Stimulated activated naive CD8-positive, alpha-beta T cell treated with anti-CD3 and anti-CD28 coated beads, Interleukin-15, Interleukin-2, amounts not matched to agents 100 ng/mL and 50 ng/mL, for 24 hours (primary cell): ENCODE data around the gene CDYL.

Experiments used
- H3K27ac Mint-ChIP-seq: one replicate; pipeline ENCODE4 v1.8.0; 2021; ENCODE audit warnings: mild to moderate bottlenecking, mixed read lengths
- H3K27me3 Mint-ChIP-seq: one replicate; pipeline ENCODE4 v1.8.0; 2021; ENCODE audit warnings: mixed read lengths
- H3K36me3 Mint-ChIP-seq: one replicate; pipeline ENCODE4 v1.8.0; 2021; ENCODE audit warnings: low read depth, mixed read lengths
- H3K4me1 Mint-ChIP-seq: one replicate; pipeline ENCODE4 v1.8.0; 2021; ENCODE audit warnings: low read depth, mixed read lengths
- H3K4me3 Mint-ChIP-seq: one replicate; pipeline ENCODE4 v1.8.0; 2021; ENCODE audit warnings: mild to moderate bottlenecking, mixed read lengths
- H3K9me3 Mint-ChIP-seq: one replicate; pipeline ENCODE4 v1.8.0; 2021; ENCODE audit warnings: mixed read lengths

CDYL gene

GRCh38 chr6:4756247-4756646 is 20.0 kb upstream of the CDYL start:
- Mint-ChIP-seq H3K36me3 (no peaks in the 10 kb centered on the region), H3K27ac (no peak overlapping the region), H3K9me3 (no peaks in the 10 kb centered on the region), H3K4me1 (no peaks in the 10 kb centered on the region), H3K27me3 (peaks cover 23% of the 10 kb centered on the region), H3K4me3 (no peak overlapping the region)

GRCh38 chr6:4759997-4760396 is 16.2 kb upstream of the CDYL start:
- H3K4me1 Mint-ChIP-seq = no peaks in the 10 kb centered on the region
- peaks cover 9% of the 10 kb centered on the region for H3K36me3 Mint-ChIP-seq
- peaks cover 36% of the 10 kb centered on the region for H3K27me3 Mint-ChIP-seq
- no peak overlapping the region for H3K27ac Mint-ChIP-seq
- no peak overlapping the region for H3K4me3 Mint-ChIP-seq
- peaks cover 16% of the 10 kb centered on the region for H3K9me3 Mint-ChIP-seq

GRCh38 chr6:4760773-4761172 is 15.4 kb upstream of the CDYL start:
- Mint-ChIP-seq H3K4me1 (no peaks in the 10 kb centered on the region), H3K4me3 (no peak overlapping the region), H3K27me3 (peaks cover 35% of the 10 kb centered on the region), H3K9me3 (peaks cover 16% of the 10 kb centered on the region), H3K27ac (no peak overlapping the region), H3K36me3 (peaks cover 9% of the 10 kb centered on the region)

DNA sequence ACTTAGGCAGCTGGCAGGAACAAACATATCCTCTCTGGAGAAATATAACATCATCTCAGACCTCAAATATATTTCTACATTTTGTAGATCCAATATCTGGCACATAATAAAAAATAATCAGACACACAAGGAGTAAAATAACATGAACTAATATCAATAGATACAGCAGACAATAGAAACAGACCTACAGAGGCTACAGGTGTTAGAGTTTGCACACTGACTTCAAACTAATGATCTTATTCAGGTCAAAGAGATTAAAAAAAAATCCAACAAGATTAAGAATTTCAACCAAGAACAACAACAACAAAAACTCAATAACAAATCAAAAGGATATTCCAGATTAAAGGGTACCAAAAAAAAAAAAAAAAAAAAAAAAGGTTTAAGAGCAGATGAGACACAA is 13.9 kb upstream of the CDYL start:
- Mint-ChIP-seq H3K36me3 (peaks cover 9% of the 10 kb centered on the region), H3K27ac (no peak overlapping the region), H3K4me1 (no peaks in the 10 kb centered on the region), H3K4me3 (no peak overlapping the region), H3K27me3 (peaks cover 27% of the 10 kb centered on the region), H3K9me3 (peaks cover 16% of the 10 kb centered on the region)

DNA sequence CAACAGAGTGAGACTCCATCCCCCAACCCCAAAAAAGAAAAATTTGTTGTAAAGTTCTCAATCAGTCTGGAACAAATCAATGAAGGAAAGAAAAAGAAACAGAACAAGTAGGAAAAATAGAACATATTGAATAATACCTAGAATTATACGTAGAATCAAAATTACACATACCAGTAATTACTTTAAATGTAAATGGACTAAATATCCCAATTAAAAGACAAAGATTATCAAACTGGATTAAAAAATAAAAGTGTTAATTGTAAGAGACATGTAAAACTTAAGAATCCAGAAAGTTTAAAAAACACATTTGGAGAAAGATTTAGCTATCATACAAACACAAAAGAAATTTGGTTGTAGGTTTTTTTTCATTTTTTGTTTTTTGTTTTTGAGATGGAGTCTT is 12.3 kb upstream of the CDYL start:
- Mint-ChIP-seq H3K4me1 (no peaks in the 10 kb centered on the region), H3K27ac (no peak overlapping the region), H3K36me3 (peaks cover 9% of the 10 kb centered on the region), H3K4me3 (no peak overlapping the region), H3K9me3 (peaks cover 16% of the 10 kb centered on the region), H3K27me3 (peaks cover 27% of the 10 kb centered on the region)

- Mint-ChIP-seq H3K27me3 (peaks cover 9% of the 10 kb centered on the region), H3K4me1 (peaks cover 12% of the 10 kb centered on the region), H3K9me3 (peaks cover 8% of the 10 kb centered on the region), H3K27ac (no peak overlapping the region), H3K36me3 (no peaks in the 10 kb centered on the region), H3K4me3 (no peak overlapping the region)
These were observed 7.4 kb upstream of the CDYL start for GRCh38 chr6:4768815-4769214.

- Mint-ChIP-seq H3K36me3 (peaks cover 7% of the 10 kb centered on the region), H3K27me3 (peaks cover 16% of the 10 kb centered on the region), H3K4me3 (no peak overlapping the region), H3K4me1 (peaks cover 32% of the 10 kb centered on the region), H3K9me3 (peaks cover 4% of the 10 kb centered on the region), H3K27ac (no peak overlapping the region)
These were observed 3.5 kb upstream of the CDYL start for GRCh38 chr6:4772750-4773149.

- no peak overlapping the region for H3K27ac Mint-ChIP-seq
- H3K4me1 Mint-ChIP-seq = peaks cover 36% of the 10 kb centered on the region
- peaks cover 16% of the 10 kb centered on the region for H3K27me3 Mint-ChIP-seq
- H3K9me3 Mint-ChIP-seq = peaks cover 8% of the 10 kb centered on the region
- peaks cover 8% of the 10 kb centered on the region for H3K36me3 Mint-ChIP-seq
- no peak overlapping the region for H3K4me3 Mint-ChIP-seq
These were observed 3.0 kb upstream of the CDYL start for GRCh38 chr6:4773181-4773580.

DNA sequence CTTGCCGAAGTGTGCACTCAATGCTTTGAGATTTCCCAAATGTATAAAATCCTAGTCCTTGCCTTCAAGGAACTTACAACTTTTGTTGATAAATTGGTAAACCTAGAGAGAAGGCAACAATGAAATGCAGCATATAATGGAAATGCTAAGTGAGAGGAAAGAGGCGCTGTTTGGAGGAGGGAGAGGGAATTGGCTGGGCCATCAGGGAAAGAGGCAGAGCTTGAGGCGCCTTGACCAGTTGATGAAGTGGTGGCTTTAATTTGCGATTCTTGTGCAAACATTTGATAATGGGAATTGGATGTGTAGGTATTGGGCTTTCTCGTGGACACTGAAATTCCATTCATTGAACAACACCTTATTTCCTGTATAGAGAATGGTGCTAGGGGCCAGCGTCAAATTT is 1.9 kb upstream of the CDYL start:
- H3K4me3 Mint-ChIP-seq = peak overlapping the region; percentile 84

DNA sequence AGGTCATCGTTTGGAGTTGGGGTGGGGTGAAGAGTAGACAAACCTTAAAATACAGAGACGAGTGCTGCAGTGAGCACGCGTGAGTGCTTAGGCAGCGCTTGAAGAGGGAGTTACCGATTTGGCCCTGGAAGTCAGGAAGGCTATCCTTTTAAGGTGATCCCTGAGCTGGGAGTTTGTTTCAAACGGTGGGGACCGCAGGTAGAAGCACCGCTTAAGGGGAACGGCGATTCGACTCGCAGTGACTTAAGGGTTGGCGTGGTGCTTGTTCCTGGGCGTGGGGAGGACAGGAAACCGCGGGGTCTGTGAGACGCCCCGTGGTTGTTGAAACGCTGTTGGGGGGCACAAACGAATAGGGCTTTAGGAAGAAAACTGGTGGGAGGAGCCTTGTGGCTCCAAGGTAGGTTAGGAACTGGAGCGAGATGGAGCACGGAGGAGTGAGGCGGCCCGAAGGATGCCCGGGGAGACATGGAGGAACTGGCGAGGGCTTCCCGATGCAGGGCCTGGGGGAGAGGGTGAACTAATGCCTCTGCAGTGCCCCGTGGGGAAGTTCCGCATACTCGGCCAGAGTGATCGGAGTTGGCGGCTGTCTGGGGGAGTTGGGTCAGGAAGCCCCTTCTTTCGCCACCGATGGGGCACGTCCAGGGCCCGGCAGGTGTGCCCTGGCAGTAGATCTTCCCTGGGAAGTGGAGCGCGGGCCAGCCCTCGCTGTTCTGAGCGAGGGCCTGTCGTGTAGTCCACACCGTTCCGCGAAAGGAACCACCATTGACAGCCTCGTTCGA is 1.3 kb upstream of the CDYL start:
- H3K4me3 Mint-ChIP-seq = peak overlapping the region; percentile 84
- H3K4me1 Mint-ChIP-seq = peaks cover 52% of the 10 kb centered on the region
- peaks cover 18% of the 10 kb centered on the region for H3K36me3 Mint-ChIP-seq
- peaks cover 16% of the 10 kb centered on the region for H3K27me3 Mint-ChIP-seq
- H3K27ac Mint-ChIP-seq = peak overlapping the region; percentile 83
- H3K9me3 Mint-ChIP-seq = peaks cover 12% of the 10 kb centered on the region

More for the DNA sequence above, 1.9 kb upstream of the CDYL start:
- Mint-ChIP-seq H3K4me1 (peaks cover 47% of the 10 kb centered on the region), H3K9me3 (peaks cover 12% of the 10 kb centered on the region), H3K36me3 (peaks cover 18% of the 10 kb centered on the region), H3K27me3 (peaks cover 16% of the 10 kb centered on the region), H3K27ac (peak overlapping the region; percentile 83)

- Mint-ChIP-seq H3K36me3 (peaks cover 18% of the 10 kb centered on the region), H3K9me3 (peaks cover 12% of the 10 kb centered on the region), H3K27ac (no peak overlapping the region), H3K27me3 (peaks cover 16% of the 10 kb centered on the region), H3K4me1 (peaks cover 60% of the 10 kb centered on the region), H3K4me3 (peak overlapping the region; percentile 84)
These were observed 592 bp upstream of the CDYL start for GRCh38 chr6:4775494-4776130.

GRCh38 chr6:4776493-4777393 is 539 bp downstream of the CDYL start:
- Mint-ChIP-seq H3K4me3 (peak overlapping the region; percentile 82), H3K9me3 (peaks cover 12% of the 10 kb centered on the region), H3K4me1 (peaks cover 71% of the 10 kb centered on the region), H3K27me3 (peaks cover 16% of the 10 kb centered on the region), H3K27ac (peak overlapping the region; percentile 83), H3K36me3 (peaks cover 18% of the 10 kb centered on the region)

GRCh38 chr6:4777394-4777935 is 1.3 kb downstream of the CDYL start:
- Mint-ChIP-seq H3K4me1 (peaks cover 78% of the 10 kb centered on the region), H3K4me3 (peak overlapping the region; percentile 82), H3K36me3 (peaks cover 18% of the 10 kb centered on the region), H3K9me3 (peaks cover 12% of the 10 kb centered on the region), H3K27me3 (peaks cover 10% of the 10 kb centered on the region), H3K27ac (peak overlapping the region; percentile 83)

DNA sequence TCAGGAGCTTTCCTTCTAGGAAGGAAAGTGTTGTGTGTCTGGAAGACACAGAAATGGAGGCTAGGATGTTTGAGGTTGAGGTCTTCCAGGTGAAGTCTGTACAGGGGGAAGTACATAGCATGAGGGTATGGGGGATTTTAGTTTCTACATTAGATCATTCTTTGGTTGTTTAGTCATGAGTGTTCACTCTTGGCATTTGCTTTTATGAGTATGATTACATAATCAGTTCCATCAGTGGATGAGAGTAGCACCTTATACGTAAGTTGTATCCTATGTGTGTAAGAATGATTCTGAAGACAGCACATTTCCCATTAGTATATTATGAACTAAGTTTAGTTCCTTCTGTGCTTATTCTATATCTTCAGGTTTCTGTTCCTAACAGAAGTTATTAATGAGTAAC is 1.9 kb downstream of the CDYL start:
- Mint-ChIP-seq H3K4me1 (peaks cover 79% of the 10 kb centered on the region), H3K27me3 (peaks cover 10% of the 10 kb centered on the region), H3K36me3 (peaks cover 18% of the 10 kb centered on the region), H3K27ac (peak overlapping the region; percentile 83), H3K9me3 (peaks cover 8% of the 10 kb centered on the region), H3K4me3 (peak overlapping the region; percentile 82)
